ENCODE measurements around the gene SUPT3H.
"Not testable (repeated sequence)": the region's sequence is repeated elsewhere in the genome, so short reads cannot be mapped to it uniquely, and the experiment has no call there.

SUPT3H gene

DNA sequence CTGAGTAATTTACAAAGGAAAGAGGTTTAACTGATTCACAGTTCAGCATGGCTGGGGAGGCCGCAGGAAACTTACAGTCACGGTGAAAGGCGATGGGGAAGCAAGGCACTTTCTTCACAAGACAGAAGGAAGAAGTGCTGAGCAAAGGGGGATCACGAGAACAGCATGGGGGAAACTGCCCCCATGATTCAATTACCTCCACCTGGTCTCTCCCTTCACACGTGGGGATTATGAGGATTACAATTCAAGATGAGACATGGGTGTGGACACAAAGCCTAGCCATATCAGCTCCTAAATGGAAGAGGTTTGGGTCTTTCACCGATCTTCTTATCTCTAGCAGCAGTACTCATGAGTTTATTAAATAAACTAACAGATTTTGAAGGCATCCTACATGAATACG lies 202.5 kb downstream of the SUPT3H start:
- H3K4me1 Mint-ChIP-seq, result peaks cover 25% of the 10 kb centered on the region
- H3K9me3 Mint-ChIP-seq, result peaks cover 5% of the 10 kb centered on the region
- no peak overlapping the region for H3K27ac Mint-ChIP-seq
- H3K4me3 Mint-ChIP-seq, result no peak overlapping the region
- ATAC-seq, result no peak
- H3K36me3 Mint-ChIP-seq (ENCODE audit: low read depth), result peaks cover 7% of the 10 kb centered on the region
- DNase-seq, result no peak
- no peaks in the 10 kb centered on the region for H3K27me3 Mint-ChIP-seq

DNA sequence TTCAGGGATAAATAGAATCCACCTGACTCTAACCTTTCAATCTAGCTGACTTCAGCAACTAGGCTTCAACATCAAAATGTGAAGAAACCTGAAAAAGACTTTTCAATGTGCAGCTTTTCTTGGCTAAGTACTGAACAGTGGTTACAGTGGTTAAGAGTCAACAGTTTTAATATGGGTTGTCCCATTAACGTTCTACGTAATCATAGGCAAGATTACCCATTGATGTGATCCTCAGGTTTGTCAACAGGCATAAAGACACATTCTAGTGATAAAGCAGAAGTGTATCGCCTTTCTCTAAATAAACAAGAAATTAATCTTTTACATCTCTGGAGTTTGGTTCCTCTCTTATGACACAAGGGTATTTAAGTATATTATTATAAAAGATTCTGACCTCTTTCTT lies 203.7 kb downstream of the SUPT3H start:
- Mint-ChIP-seq H3K9me3 (peaks cover 5% of the 10 kb centered on the region), H3K4me3 (no peak overlapping the region), H3K4me1 (peaks cover 25% of the 10 kb centered on the region), H3K36me3 (ENCODE audit: low read depth) (peaks cover 4% of the 10 kb centered on the region), H3K27me3 (no peaks in the 10 kb centered on the region), H3K27ac (no peak overlapping the region)
- DNase-seq, result no peak
- no peak for ATAC-seq

DNA sequence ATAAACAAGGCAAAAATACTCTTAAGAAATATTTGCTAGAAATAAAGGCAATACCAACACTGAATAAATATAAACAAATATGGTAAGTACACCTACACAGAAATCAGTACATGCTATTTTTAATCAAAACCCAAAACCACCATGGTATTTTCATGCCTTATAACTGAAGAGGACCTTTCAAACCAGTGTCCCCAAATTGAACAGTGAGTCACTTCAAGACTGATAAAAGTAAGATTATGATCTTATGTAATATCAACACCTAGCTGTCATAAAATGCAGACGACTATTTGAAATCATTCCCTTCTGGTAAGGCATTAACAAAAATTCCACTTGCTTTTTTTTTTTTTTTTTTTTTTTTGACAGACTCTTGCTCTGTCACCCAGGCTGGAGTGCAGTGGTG lies 206.4 kb downstream of the SUPT3H start:
- H3K4me1 Mint-ChIP-seq, result peaks cover 32% of the 10 kb centered on the region
- peaks cover 9% of the 10 kb centered on the region for H3K36me3 Mint-ChIP-seq (ENCODE audit: low read depth)
- no peak overlapping the region for H3K4me3 Mint-ChIP-seq
- no peak for ATAC-seq
- no peaks in the 10 kb centered on the region for H3K27me3 Mint-ChIP-seq
- DNase-seq, result no peak
- H3K27ac Mint-ChIP-seq, result no peak overlapping the region
- H3K9me3 Mint-ChIP-seq, result peaks cover 5% of the 10 kb centered on the region

DNA sequence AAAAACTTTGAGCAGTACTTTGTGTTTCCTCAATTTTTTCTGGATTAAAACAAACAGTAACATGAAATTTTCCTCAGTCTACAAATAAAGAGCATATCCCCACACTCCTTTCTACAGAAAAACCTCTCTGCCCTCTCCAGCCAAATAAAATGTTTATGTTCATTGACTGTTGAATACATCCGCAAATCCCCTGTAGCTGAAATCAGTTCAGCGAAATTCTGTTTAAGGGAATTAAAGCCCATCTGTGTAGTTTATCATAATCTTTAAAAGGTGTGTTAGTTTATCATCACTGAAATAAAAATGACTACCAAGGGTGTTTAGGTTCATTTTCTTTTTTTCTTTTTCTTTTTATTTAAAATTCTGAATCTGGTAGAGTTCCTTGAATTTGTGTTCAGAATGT lies 207.4 kb downstream of the SUPT3H start:
- H3K4me1 Mint-ChIP-seq, result peaks cover 40% of the 10 kb centered on the region
- DNase-seq, result no peak
- H3K27me3 Mint-ChIP-seq, result no peaks in the 10 kb centered on the region
- H3K27ac Mint-ChIP-seq, result no peak overlapping the region
- ATAC-seq, result no peak
- H3K4me3 Mint-ChIP-seq, result no peak overlapping the region
- H3K36me3 Mint-ChIP-seq (ENCODE audit: low read depth), result peaks cover 12% of the 10 kb centered on the region
- peaks cover 3% of the 10 kb centered on the region for H3K9me3 Mint-ChIP-seq

DNA sequence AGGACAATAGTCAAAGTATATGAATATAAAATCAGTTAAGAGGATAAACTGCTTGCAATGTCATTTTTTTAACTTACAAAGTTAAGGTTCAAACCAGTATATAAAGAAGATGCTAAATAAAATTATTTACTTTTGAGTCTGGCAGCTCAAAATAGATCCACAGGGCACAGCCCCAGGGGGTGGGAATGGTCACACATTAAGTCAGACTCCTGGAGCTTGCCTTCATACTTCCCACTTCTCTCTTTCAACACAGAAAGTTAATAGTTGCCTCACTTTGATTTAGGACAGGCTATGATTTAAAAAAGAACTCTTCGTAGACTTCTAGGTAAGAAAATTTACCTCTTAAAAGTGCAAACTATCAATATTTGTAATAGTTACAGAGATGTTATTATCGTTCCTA lies 207.9 kb downstream of the SUPT3H start:
- DNase-seq (no peak), ATAC-seq (no peak)
- Mint-ChIP-seq H3K36me3 (ENCODE audit: low read depth) (peaks cover 12% of the 10 kb centered on the region), H3K4me1 (peaks cover 41% of the 10 kb centered on the region), H3K9me3 (no peaks in the 10 kb centered on the region), H3K27me3 (no peaks in the 10 kb centered on the region), H3K27ac (no peak overlapping the region), H3K4me3 (no peak overlapping the region)

DNA sequence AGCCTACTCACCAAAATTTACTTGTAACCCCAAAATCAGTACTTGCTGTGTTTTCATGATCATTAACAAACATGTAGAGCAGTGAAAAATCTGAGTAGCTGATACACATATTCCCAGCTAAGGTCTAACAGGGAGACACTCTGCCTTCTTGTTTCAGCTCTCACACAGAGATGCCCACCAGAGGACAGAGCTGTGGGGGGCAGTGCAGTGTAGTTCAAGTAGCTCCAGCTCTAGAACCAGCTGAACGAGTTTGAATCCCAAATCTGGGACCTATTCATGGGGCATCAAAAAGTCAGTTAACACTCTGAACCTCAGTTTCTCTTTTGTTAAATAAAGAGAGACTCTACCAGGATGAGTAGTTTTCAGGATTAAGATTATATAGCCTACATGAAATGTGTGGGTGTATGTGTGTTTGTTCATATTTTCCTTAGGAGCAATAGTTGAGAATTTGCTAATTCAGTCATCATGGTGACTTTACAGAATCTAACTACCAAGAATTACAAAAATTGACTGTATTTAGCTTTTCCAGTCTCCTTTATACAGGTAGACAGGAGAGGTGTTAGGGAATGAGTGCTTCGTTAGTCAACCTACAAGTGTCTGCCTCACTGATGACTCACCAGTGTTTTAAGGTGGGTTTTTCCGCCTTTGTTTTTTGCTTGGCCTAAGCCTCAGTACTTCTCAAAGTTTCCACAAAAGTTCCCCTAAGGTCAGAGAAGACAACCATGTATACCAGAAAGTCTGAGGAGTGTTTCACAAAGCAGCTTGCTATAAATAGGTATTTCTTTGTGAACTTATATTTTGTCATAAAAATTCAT lies 213.6 kb downstream of the SUPT3H start:
- Mint-ChIP-seq H3K36me3 (ENCODE audit: low read depth) (peaks cover 31% of the 10 kb centered on the region), H3K27ac (peak overlapping the region; percentile 98), H3K27me3 (no peaks in the 10 kb centered on the region), H3K4me3 (peak overlapping the region; percentile 62), H3K9me3 (peaks cover 18% of the 10 kb centered on the region), H3K4me1 (peaks cover 71% of the 10 kb centered on the region)
- DNase-seq (peak; percentile 30), ATAC-seq (peak; percentile 97)

DNA sequence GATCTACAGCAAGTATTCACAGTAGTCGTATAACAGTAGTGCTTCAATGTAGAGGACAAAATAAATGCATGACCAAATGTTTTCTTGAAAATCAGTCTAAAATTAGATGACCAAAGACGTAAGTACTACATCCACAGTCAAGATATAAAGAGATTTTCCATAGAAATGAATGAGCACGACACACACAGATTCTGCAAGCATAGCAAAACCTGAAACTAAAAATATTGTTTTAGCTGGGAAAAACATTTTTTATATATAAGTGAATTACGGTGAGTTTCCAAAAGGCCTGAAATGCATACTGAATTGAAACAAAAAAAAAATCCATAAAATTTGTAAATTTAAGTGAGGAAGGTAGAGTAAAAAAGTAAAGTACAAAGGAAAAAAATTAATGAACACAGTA lies 217.4 kb downstream of the SUPT3H start:
- Mint-ChIP-seq H3K9me3 (peaks cover 18% of the 10 kb centered on the region), H3K27ac (peak overlapping the region; percentile 6), H3K4me3 (no peak overlapping the region), H3K36me3 (ENCODE audit: low read depth) (peaks cover 19% of the 10 kb centered on the region), H3K27me3 (no peaks in the 10 kb centered on the region), H3K4me1 (peaks cover 64% of the 10 kb centered on the region)
- ATAC-seq (no peak), DNase-seq (no peak)

DNA sequence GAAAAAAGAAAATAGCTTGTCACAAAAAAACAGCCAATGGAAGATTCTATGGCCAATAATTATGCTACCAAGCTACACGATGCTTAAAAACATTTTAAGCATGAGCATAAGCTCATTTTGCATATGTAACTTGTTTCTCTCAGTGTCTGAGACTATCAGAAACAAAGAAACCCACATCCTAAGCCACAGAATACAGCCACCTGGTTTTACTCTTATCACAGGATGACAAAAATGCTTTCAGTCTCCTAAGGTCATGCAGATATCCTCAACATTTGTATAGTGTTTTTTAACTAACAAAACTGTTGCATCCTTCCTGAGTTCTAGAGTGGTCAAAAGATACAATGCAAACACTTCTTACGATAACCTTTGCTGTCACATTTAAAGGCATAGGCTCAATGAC lies 221.7 kb downstream of the SUPT3H start:
- no peak for DNase-seq
- H3K4me1 Mint-ChIP-seq, result peaks cover 40% of the 10 kb centered on the region
- no peaks in the 10 kb centered on the region for H3K27me3 Mint-ChIP-seq
- peaks cover 5% of the 10 kb centered on the region for H3K9me3 Mint-ChIP-seq
- H3K4me3 Mint-ChIP-seq, result no peak overlapping the region
- peak overlapping the region; percentile 23 for H3K27ac Mint-ChIP-seq
- ATAC-seq, result peak; percentile 97
- H3K36me3 Mint-ChIP-seq (ENCODE audit: low read depth), result peaks cover 19% of the 10 kb centered on the region

DNA sequence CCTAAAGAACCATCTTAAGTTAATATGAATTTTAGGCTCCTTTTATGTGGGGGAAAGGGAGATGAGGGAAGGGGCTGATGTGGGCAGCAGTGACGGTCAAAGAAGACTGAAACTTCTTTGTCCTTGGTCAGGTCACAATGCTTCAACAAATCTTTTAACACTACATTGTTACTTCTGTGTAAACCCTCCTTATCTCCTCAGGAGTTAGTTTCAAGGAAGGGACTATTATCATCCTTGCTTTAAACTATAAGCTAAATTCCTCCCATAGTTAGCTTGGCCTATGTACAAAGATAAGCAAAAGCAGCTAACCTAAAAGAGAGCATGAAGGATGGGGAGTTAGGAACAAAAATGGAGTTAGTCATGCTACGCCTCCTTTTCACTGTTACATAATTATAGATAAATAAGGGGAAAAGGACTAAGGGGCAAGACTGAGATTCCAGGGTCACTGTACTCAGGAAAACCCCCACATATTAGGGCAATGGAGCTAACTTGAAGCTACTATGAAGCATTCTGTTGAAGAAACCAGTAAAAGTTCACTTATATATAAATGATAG lies 222.3 kb downstream of the SUPT3H start:
- peak overlapping the region; percentile 23 for H3K27ac Mint-ChIP-seq
- ATAC-seq, result no peak

DNA sequence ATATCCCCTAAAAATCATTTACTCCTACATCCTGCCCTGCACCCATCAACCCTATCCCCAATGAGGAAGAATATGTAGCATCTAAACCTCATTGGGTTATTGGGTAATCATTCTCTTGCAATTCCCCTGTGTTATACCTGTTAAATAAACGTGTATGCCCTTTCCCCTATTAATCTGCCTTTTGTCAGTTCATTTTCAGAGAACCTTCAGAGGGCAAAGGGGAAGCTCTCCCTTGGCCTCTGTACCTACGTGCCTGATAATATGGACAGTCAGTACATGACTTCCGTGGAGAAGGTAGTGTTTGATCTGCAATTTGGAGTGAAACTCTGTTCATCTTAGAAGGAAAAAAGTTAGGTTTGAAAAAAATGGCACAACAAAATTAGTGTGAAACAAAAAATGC lies 223.1 kb downstream of the SUPT3H start:
- Mint-ChIP-seq H3K27ac (no peak overlapping the region), H3K9me3 (no peaks in the 10 kb centered on the region), H3K4me3 (no peak overlapping the region), H3K4me1 (peaks cover 29% of the 10 kb centered on the region), H3K27me3 (no peaks in the 10 kb centered on the region), H3K36me3 (ENCODE audit: low read depth) (peaks cover 11% of the 10 kb centered on the region)
- ATAC-seq (no peak), DNase-seq (no peak)

More for the DNA sequence above, 222.3 kb downstream of the SUPT3H start:
- DNase-seq, result no peak
- H3K4me3 Mint-ChIP-seq, result no peak overlapping the region
- H3K27me3 Mint-ChIP-seq, result no peaks in the 10 kb centered on the region
- H3K4me1 Mint-ChIP-seq, result peaks cover 34% of the 10 kb centered on the region
- H3K36me3 Mint-ChIP-seq (ENCODE audit: low read depth), result peaks cover 13% of the 10 kb centered on the region
- no peaks in the 10 kb centered on the region for H3K9me3 Mint-ChIP-seq

DNA sequence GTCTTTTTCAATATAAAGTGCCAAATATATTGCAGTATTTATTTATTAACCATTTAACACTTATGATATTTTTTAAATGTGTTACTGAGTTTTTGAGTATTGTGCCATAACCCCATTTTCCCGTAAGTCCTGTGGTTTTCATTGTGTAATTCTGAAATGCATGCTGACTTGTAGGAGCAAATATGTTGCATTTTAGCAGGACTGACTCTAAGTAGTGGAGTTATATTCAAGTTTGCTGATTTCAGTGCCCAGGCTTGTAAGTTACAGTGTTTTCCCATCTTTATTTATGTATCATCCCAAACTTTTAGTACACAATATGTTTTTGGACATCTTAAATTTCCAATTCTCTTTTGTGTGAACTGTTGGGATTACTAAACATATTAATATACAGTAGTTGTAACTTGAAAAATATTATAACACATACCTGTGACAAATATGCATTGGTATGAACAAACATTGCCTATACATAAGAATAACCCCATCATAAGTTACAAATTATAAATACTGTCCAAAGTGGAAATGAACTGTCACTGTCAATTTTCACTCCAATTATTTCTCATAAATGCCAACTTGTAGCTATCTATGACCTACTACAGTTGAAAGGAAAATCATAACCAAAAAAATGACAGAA lies 228.9 kb downstream of the SUPT3H start:
- no peaks in the 10 kb centered on the region for H3K4me1 Mint-ChIP-seq
- no peaks in the 10 kb centered on the region for H3K27me3 Mint-ChIP-seq
- peaks cover 9% of the 10 kb centered on the region for H3K36me3 Mint-ChIP-seq (ENCODE audit: low read depth)
- no peak for ATAC-seq
- DNase-seq, result no peak
- H3K9me3 Mint-ChIP-seq, result peaks cover 19% of the 10 kb centered on the region
- no peak overlapping the region for H3K4me3 Mint-ChIP-seq
- H3K27ac Mint-ChIP-seq, result no peak overlapping the region

DNA sequence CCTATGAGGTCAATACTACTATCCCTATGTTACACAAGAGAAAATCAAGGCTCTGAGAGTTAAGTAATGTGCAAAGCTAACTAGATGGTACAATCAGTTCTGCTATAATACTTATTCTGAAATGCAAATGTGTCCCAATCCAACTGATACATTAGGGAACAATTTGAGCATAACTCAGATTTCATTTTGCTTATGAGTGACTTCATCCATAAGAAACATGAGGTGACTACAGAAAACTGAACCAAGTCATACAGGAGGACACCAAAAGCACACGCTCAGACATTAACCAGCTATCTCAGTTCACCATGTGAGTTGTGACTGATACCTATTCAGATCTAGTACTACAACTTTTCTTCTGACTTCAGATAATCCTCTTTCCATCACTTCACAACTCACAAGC lies 229.5 kb downstream of the SUPT3H start:
- H3K27ac Mint-ChIP-seq, result no peak overlapping the region
- DNase-seq, result no peak
- no peak overlapping the region for H3K4me3 Mint-ChIP-seq
- H3K9me3 Mint-ChIP-seq, result peaks cover 25% of the 10 kb centered on the region
- H3K36me3 Mint-ChIP-seq (ENCODE audit: low read depth), result peaks cover 9% of the 10 kb centered on the region
- H3K27me3 Mint-ChIP-seq, result no peaks in the 10 kb centered on the region
- H3K4me1 Mint-ChIP-seq, result no peaks in the 10 kb centered on the region
- no peak for ATAC-seq

DNA sequence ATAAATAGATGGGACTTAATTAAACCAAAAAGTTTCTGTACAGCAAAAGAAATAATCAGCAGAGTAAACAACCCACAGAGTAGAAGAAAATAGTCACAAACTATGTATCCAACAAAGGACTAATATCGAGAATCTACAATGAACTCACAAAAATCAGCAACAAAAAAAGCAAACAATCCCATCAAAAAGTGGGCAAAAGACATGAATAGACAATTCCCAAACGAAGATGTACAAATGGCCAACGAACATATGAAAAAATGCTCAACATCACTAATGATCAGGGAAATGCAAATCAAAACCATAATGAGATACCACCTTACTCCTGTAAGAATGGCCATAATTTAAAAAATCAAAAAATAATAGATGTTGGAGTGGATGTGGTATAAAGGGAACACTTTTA lies 232.1 kb downstream of the SUPT3H start:
- not testable (repeated sequence) for H3K4me1 Mint-ChIP-seq, ATAC-seq, H3K27ac Mint-ChIP-seq, DNase-seq, H3K27me3 Mint-ChIP-seq, H3K4me3 Mint-ChIP-seq
- H3K36me3 Mint-ChIP-seq (ENCODE audit: low read depth), result peaks cover 19% of the 10 kb centered on the region
- H3K9me3 Mint-ChIP-seq, result peaks cover 38% of the 10 kb centered on the region

DNA sequence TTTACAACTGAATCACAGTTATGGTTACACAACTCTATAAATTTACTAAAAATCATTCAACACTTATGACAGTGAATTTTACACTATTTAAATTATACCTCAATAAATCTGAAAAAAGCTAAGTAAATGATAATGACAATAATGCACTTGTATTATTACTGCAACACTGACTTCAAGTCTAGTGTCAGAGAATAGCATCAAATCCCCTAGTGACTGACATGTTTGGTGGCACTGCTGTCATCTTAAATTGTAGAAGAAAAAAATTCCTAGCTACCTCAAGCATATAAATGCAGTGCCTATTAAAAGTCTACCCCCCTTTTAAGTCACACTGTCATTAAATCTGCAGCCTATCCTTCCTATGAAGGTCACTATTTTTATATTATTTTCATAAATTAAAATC lies 239.0 kb downstream of the SUPT3H start:
- Mint-ChIP-seq H3K36me3 (ENCODE audit: low read depth) (peaks cover 17% of the 10 kb centered on the region), H3K4me1 (peaks cover 2% of the 10 kb centered on the region), H3K27ac (no peak overlapping the region), H3K4me3 (no peak overlapping the region), H3K9me3 (peaks cover 40% of the 10 kb centered on the region), H3K27me3 (no peaks in the 10 kb centered on the region)
- DNase-seq (no peak), ATAC-seq (no peak)

DNA sequence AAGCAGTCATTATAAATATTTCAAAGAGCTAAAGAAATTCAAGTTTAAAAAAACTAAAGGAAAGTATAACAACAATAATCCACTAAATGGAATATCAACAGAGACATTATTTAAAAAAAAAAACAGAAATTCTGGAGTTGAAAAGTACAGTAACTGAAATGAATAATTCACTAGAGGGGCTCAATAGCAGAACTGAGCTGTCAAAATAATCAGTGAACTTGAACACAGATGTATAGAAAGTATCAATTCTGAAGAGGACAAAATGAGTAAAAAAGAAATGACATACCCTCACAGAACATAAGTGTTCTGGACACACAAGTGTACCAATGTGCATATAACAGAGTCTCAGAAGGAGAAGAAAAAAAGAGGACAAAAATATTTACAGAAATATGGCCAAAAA lies 241.2 kb downstream of the SUPT3H start:
- Mint-ChIP-seq H3K9me3 (peaks cover 25% of the 10 kb centered on the region), H3K4me1 (peaks cover 6% of the 10 kb centered on the region), H3K27ac (no peak overlapping the region), H3K27me3 (no peaks in the 10 kb centered on the region), H3K36me3 (ENCODE audit: low read depth) (peaks cover 10% of the 10 kb centered on the region), H3K4me3 (no peak overlapping the region)
- DNase-seq, result no peak
- no peak for ATAC-seq

Data from activated naive CD8-positive, alpha-beta T cell treated with anti-CD3 and anti-CD28 coated beads, Interleukin-2, amount 50 U/mL, for 24 hours (primary cell).